A549 (cell line): ENCODE results near the gene PLEKHB1. TPM values are rescaled to one million over a fixed set of nuclear protein-coding genes. Genes with fewer than 3 reads are reported as not detected.

Experiments
- ATAC-seq, 2 experiments: fragments of 200-7000 bp in 1 of 2; fragments of >200 bp in 1 of 2; cut with Nextera tagmentation in 1 of 2; cut with Tn5 transposase in 1 of 2; 3 replicates each; pipeline versions ENCODE4 v1.8.0 to v1.9.1; 2018 to 2020; ENCODE audit warnings: mild to moderate bottlenecking in 1 of 2, moderate library complexity in 1 of 2
- CTCF ChIA-PET: fragments of 300-600 bp; sonication (Branson Sonifier 250); formaldehyde crosslinking; extraction: SDS; loops from one replicate; lab custom pipeline; 2021; ENCODE audit warnings: antibody characterized with exemption, inconsistent platforms; lab: Yijun Ruan, JAX
- POLR2A ChIA-PET: fragments of 350-600 bp; formaldehyde crosslinking; extraction: SDS; loops from one replicate; lab custom pipeline; 2021; ENCODE audit warnings: antibody characterized with exemption, inconsistent platforms; lab: Yijun Ruan, JAX
- DNase-seq, 2 experiments: peaks; one replicate each; pipeline versions ENCODE4 v3.0.0 to v3.0.0-alpha.2; 2011 to 2016; ENCODE audit warnings: low read depth in 1 of 2, low spot score in 1 of 2
- FAIRE-seq: peaks from 2 replicates; lab custom pipeline; 2011; peaks lifted over from hg19 to GRCh38; lab: Jason Lieb, UNC
- H3K27ac ChIP-seq, 2 experiments: fragments of >200 bp; sonication (Bioruptor Twin); formaldehyde crosslinking; 3 replicates each; pipeline ENCODE4 v1.5.1; 2016 to 2017
- H3K4me1 ChIP-seq: fragments of >200 bp; sonication (Bioruptor Twin); formaldehyde crosslinking; 3 replicates; pipeline ENCODE4 v1.6.1; 2016
- H3K4me2 ChIP-seq: fragments of >200 bp; sonication (Bioruptor Twin); formaldehyde crosslinking; 3 replicates; pipeline ENCODE4 v1.6.1; 2016
- H3K4me3 ChIP-seq: fragments of >200 bp; sonication (Bioruptor Twin); formaldehyde crosslinking; 3 replicates; pipeline ENCODE4 v1.5.1; 2016
- H3K9me3 ChIP-seq: fragments of >200 bp; sonication (Bioruptor Twin); formaldehyde crosslinking; 3 replicates; pipeline ENCODE4 v1.6.1; 2016
- CBX2 ChIP-seq: fragments of 200-600 bp; sonication (generic); IDR thresholded peaks from 2 replicates; pipeline ENCODE4 v1.6.1; 2016; ENCODE audit warnings: low read depth, mild to moderate bottlenecking, borderline replicate concordance
- CEBPB ChIP-seq, 2 experiments: fragments of >200 bp in 1 of 2; sonication (Bioruptor Twin) in 1 of 2; formaldehyde crosslinking in 1 of 2; IDR thresholded peaks; 2 replicates each; pipeline ENCODE4 v1.6.1; 2012 to 2016
- CHD2 ChIP-seq: fragments of 150-350 bp; IDR thresholded peaks from 2 replicates; pipeline ENCODE4 v1.6.1; 2014; ENCODE audit warnings: low read length; ENCODE audit not compliant: partially characterized antibody
- EHF ChIP-seq: fragments of 250-450 bp; sonication (Bioruptor Pico); IDR thresholded peaks from 2 replicates; pipeline ENCODE4 v1.5.0; 2020; ENCODE audit warnings: mild to moderate bottlenecking
- FOSL2 ChIP-seq, 2 experiments: fragments of 450-650 bp in 1 of 2; fragments of >200 bp in 1 of 2; sonication (Bioruptor Twin) in 1 of 2; formaldehyde crosslinking; IDR thresholded peaks; 2 replicates each; pipeline versions ENCODE4 v1.5.0 to v1.6.1; 2016 to 2020; ENCODE audit warnings: mild to moderate bottlenecking in 1 of 2, moderate library complexity in 1 of 2
- HOXA7 ChIP-seq: fragments of 250-450 bp; sonication (Bioruptor Pico); IDR thresholded peaks from 2 replicates; pipeline ENCODE4 v1.5.0; 2020; ENCODE audit warnings: mild to moderate bottlenecking, moderate library complexity
- HOXB13 ChIP-seq: fragments of 250-450 bp; sonication (Bioruptor Pico); IDR thresholded peaks from 2 replicates; pipeline ENCODE4 v1.5.0; 2020; ENCODE audit warnings: low read depth, mild to moderate bottlenecking, moderate library complexity
- JUN ChIP-seq, 2 experiments: fragments of >200 bp; sonication (Bioruptor Twin); formaldehyde crosslinking; IDR thresholded peaks; 2 replicates in 1 of 2; 3 replicates in 1 of 2; pipeline ENCODE4 v1.6.1; 2016 to 2017
- KDM5A ChIP-seq: fragments of 200-600 bp; sonication (generic); IDR thresholded peaks from 2 replicates; pipeline ENCODE4 v1.6.1; 2016; ENCODE audit warnings: antibody characterized with exemption, mild to moderate bottlenecking
- MAZ ChIP-seq: fragments of 150-350 bp; IDR thresholded peaks from 2 replicates; pipeline ENCODE4 v1.6.1; 2014; ENCODE audit warnings: antibody characterized with exemption, low read depth, low read length, borderline replicate concordance
- MYC ChIP-seq: IDR thresholded peaks from 2 replicates; pipeline ENCODE4 v1.6.1; 2012; ENCODE audit warnings: mild to moderate bottlenecking, inconsistent platforms, low read length, improper control_type of control experiment, borderline replicate concordance
- NFE2L2 ChIP-seq: fragments of 150-350 bp; conservative IDR thresholded peaks from 2 replicates; pipeline ENCODE4 v1.6.1; 2014; ENCODE audit warnings: low read length
- PHF8 ChIP-seq: fragments of 200-600 bp; sonication (generic); IDR thresholded peaks from 2 replicates; pipeline ENCODE4 v1.6.1; 2016; ENCODE audit warnings: low read depth, mild to moderate bottlenecking, antibody characterized with exemption, moderate library complexity, borderline replicate concordance
- RAD21 ChIP-seq, 2 experiments: fragments of >200 bp in 1 of 2; sonication (Bioruptor Twin) in 1 of 2; formaldehyde crosslinking in 1 of 2; IDR thresholded peaks in 1 of 2; conservative IDR thresholded peaks in 1 of 2; 2 replicates in 1 of 2; 3 replicates in 1 of 2; pipeline ENCODE4 v1.6.1; 2012 to 2018; ENCODE audit warnings: inconsistent platforms in 1 of 2
- RARB ChIP-seq: fragments of 250-450 bp; sonication (Bioruptor Pico); IDR thresholded peaks from 2 replicates; pipeline ENCODE4 v1.8.0; 2021; ENCODE audit warnings: mild to moderate bottlenecking, moderate library complexity
- RCOR1 ChIP-seq: fragments of 150-350 bp; IDR thresholded peaks from 2 replicates; pipeline ENCODE4 v1.6.1; 2014; ENCODE audit warnings: antibody characterized with exemption, low read length, low read depth
- RNF2 ChIP-seq: fragments of 200-600 bp; sonication (generic); IDR thresholded peaks from 2 replicates; pipeline ENCODE4 v1.6.1; 2016; ENCODE audit warnings: low read depth, mild to moderate bottlenecking, antibody characterized with exemption, moderate library complexity, borderline replicate concordance
- SMC3 ChIP-seq: fragments of >200 bp; sonication (Bioruptor Twin); formaldehyde crosslinking; IDR thresholded peaks from 3 replicates; pipeline ENCODE4 v1.6.1; 2018; ENCODE audit warnings: inconsistent platforms
- TFCP2L1 ChIP-seq: fragments of 250-450 bp; sonication (Bioruptor Pico); IDR thresholded peaks from 2 replicates; pipeline ENCODE4 v1.5.0; 2021; ENCODE audit warnings: mild to moderate bottlenecking
- ZFP36 ChIP-seq: fragments of 450-650 bp; IDR thresholded peaks from 2 replicates; pipeline ENCODE4 v1.6.1; 2014; ENCODE audit warnings: borderline replicate concordance; ENCODE audit not compliant: partially characterized antibody
- WGBS: methylation state at CpG from one replicate; pipeline ENCODE4 v1.1.6; 2017; ENCODE audit errors: missing lambda C conversion rate; 5-methylcytosine and 5-hydroxymethylcytosine counted together
- polyA plus RNA-seq, 4 experiments: library from polyadenylated mRNA; depleted of rRNA in 3 of 4; stranded (reverse); fragments of >200 nt; fragmentation: RNase III in 1 of 4; extraction: RNeasy Plus Mini Kit Qiagen cat#74134 plus additional on column Dnase treatment in 1 of 4; gene quantifications; 2 replicates in 3 of 4; 3 replicates in 1 of 4; pipeline ENCODE4 v1.2.3, GENCODE V29; 2011 to 2017
- TF ChIP-seq, protein P1 (sequence below): fragments of 200-600 bp; sonication (generic); IDR thresholded peaks from 2 replicates; pipeline ENCODE4 v1.6.1; 2016; ENCODE audit warnings: antibody characterized with exemption, mild to moderate bottlenecking, moderate library complexity
- TF ChIP-seq, protein P2 (sequence below): fragments of 150-350 bp; IDR thresholded peaks from 2 replicates; pipeline ENCODE4 v1.6.1; 2014; ENCODE audit warnings: low read depth, mild to moderate bottlenecking, low read length
- TF ChIP-seq, protein P3 (sequence below): IDR thresholded peaks from 2 replicates; pipeline ENCODE4 v1.6.1; 2012
- TF ChIP-seq, protein P4 (sequence below): fragments of >200 bp; sonication (Bioruptor Twin); formaldehyde crosslinking; IDR thresholded peaks from 3 replicates; pipeline ENCODE4 v1.5.1; 2016

Gene PLEKHB1
- polyA plus RNA-seq, 2 of the 4 experiments (the other 2 are of a cell fraction), result 0.97 to 1.1 TPM

DNA sequence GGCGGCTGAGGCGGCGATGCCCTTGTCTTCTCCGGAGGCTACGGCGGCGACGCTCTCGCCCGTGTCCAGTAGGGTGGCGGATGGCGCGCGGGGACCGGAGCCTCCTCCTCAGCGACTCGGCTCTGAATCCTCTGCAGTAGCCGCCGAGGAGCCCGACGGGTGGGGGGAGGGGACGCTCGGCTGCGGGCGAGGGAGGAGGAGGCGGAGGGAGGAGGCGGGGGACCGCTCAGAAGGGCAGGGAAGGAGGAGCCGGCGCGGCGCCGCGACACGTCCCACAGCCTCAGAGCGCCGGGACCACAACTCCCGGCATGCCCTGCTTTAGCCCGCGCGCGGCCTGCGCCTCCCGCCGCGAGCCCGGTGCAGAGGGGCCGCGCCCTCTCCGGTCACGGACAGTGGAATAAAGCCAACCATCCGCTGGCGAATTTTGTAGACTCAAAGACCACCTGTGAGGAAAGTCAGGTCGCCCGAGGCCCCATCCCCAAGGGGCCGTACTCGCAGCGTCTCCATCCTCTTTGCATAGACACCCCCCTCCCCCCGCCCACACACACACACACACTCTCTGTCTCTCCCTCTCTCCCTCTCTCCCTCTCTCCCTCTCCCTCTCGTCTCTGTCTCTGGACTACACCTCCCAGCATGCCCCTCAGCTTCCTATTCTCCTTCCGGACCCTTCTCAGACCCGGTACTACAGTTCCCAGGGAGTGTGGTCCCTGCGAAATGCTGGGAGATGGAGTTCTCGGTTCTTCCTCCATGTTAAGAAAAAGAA is 48.2 kb upstream of the PLEKHB1 start, which contains the start of gene FAM168A (continued):
- TF ChIP-seq HOXB13 (CRISPR knock-in tag), result no peak
- no peak for TF ChIP-seq MAZ
- TF ChIP-seq, protein P1, sequence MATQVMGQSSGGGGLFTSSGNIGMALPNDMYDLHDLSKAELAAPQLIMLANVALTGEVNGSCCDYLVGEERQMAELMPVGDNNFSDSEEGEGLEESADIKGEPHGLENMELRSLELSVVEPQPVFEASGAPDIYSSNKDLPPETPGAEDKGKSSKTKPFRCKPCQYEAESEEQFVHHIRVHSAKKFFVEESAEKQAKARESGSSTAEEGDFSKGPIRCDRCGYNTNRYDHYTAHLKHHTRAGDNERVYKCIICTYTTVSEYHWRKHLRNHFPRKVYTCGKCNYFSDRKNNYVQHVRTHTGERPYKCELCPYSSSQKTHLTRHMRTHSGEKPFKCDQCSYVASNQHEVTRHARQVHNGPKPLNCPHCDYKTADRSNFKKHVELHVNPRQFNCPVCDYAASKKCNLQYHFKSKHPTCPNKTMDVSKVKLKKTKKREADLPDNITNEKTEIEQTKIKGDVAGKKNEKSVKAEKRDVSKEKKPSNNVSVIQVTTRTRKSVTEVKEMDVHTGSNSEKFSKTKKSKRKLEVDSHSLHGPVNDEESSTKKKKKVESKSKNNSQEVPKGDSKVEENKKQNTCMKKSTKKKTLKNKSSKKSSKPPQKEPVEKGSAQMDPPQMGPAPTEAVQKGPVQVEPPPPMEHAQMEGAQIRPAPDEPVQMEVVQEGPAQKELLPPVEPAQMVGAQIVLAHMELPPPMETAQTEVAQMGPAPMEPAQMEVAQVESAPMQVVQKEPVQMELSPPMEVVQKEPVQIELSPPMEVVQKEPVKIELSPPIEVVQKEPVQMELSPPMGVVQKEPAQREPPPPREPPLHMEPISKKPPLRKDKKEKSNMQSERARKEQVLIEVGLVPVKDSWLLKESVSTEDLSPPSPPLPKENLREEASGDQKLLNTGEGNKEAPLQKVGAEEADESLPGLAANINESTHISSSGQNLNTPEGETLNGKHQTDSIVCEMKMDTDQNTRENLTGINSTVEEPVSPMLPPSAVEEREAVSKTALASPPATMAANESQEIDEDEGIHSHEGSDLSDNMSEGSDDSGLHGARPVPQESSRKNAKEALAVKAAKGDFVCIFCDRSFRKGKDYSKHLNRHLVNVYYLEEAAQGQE, result no peak

DNA sequence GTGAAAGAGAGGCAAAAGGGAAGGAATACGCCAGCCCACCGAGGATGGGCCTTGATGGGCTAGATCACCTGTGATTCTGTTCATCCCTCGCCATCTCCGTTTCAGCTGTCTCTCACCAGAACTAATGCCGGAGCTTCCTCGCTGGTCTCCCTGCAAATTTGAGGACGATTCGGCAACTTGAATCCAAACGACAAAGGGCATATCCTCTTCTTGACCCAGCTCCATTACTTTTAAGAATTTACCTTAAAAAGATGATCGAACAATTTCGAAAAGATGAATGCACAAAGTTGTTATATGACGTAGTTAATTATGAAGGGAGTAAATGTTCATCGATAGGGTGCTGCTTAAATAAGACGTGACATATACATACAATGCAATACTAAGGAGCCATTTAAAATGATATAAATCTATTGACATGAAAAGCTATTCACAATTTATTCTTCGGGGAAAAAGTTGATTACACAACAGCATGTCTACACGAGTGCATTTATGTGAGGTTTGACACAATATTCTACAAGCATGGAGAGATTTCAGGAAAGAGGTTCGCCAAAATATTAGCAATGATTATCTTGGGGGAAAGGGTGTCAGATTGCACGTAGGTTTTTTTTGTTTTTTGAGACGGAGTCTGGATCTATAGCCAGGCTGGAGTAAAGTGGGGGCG is 47.5 kb upstream of the PLEKHB1 start:
- ATAC-seq, result no peak
- TF ChIP-seq CEBPB (IDR thresholded peaks at IDR 0.05) (0 out of 4 replicates have a peak, but pooled peaks of 1 of the 2 experiments have one; percentile 14), EHF (no peak), RNF2 (no peak), KDM5A (0 out of 2 replicates have a peak, but pooled peaks have one; percentile 24), PHF8 (peak; percentile 70), JUN (IDR thresholded peaks at IDR 0.05) (no peak)
- TF ChIP-seq, all 56 proteins: peak for 3
- Histone ChIP-seq H3K27ac (peak overlapping the region; percentile 90 to 99), H3K4me3 (peak overlapping the region; percentile 86), H3K4me1 (peaks cover 22% of the 10 kb centered on the region; the same call in 2 of the 3 replicates), H3K4me2 (peak overlapping the region; percentile 75), H3K9me3 (no peaks in the 10 kb centered on the region)
- no peak for DNase-seq
- CTCF ChIA-PET, result interaction anchor here (0.7 to 1.5 kb wide), 3 partner anchors 22 to 120 kb away, joined by 3 to 6 read pairs (median 5); no protein-coding TSS in a partner anchor
- POLR2A ChIA-PET, result interaction anchor here (0.5 to 2.1 kb wide), 6 partner anchors 9 to 290 kb away, joined by 3 to 9 read pairs (median 4); no protein-coding TSS in a partner anchor
- FAIRE-seq, result no peak
- WGBS, result 14% methylated on average over 20 of the region's 20 CpGs

DNA sequence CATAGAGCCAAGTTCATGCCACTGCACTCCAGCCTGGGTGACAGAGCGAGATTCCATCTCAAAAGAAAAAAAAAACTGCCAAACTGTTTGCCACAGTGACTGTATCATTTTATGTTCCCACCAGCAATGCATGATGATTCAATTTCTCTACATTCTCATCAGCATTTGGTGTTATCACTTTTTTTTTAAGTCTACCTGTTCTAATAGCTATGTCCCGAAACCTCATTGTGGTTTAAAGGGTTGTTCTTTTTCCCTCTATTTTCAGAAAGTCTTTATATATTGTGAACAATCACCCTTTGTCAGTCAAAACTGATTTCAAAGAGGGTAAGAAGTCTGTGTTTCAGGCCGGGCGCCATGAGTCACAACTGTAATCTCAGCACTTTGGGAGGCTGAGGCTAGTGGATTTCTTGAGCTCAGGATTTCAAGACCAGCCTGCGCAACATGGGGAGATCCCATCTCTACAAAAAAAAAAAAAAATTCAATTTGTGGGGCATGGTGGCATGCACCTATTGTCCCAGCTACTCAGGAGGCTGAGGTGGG is 33.7 kb upstream of the PLEKHB1 start:
- no peak for ATAC-seq
- no peak overlapping the region for H3K4me3 ChIP-seq
- ChIA-PET POLR2A (no interaction called here), CTCF (interaction anchor here (0.6 to 4.4 kb wide), 3 partner anchors 13 to 48 kb away, joined by 3 to 40 read pairs (median 6); no protein-coding TSS in a partner anchor)
- no peak for FAIRE-seq
- H3K9me3 ChIP-seq, result no peaks in the 10 kb centered on the region
- WGBS, result 50% methylated on average over 5 of the region's 5 CpGs
- no peak overlapping the region for H3K27ac ChIP-seq
- no peak for DNase-seq
- no peak overlapping the region for H3K4me2 ChIP-seq
- no peaks in the 10 kb centered on the region for H3K4me1 ChIP-seq
- TF ChIP-seq NFE2L2, result no peak
- TF ChIP-seq RAD21 (conservative IDR thresholded peaks at IDR 0.05 in 1 of 2, IDR thresholded peaks at IDR 0.05 in 1 of 2), result no peak
- TF ChIP-seq, protein P2, sequence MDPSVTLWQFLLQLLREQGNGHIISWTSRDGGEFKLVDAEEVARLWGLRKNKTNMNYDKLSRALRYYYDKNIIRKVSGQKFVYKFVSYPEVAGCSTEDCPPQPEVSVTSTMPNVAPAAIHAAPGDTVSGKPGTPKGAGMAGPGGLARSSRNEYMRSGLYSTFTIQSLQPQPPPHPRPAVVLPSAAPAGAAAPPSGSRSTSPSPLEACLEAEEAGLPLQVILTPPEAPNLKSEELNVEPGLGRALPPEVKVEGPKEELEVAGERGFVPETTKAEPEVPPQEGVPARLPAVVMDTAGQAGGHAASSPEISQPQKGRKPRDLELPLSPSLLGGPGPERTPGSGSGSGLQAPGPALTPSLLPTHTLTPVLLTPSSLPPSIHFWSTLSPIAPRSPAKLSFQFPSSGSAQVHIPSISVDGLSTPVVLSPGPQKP, result no peak
- no peak for TF ChIP-seq RARB (CRISPR knock-in tag)
- TF ChIP-seq, protein P3, sequence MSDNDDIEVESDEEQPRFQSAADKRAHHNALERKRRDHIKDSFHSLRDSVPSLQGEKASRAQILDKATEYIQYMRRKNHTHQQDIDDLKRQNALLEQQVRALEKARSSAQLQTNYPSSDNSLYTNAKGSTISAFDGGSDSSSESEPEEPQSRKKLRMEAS, result no peak
- TF ChIP-seq SMC3, result no peak
- TF ChIP-seq HOXB13 (CRISPR knock-in tag), result no peak
- TF ChIP-seq RCOR1, result no peak
- no peak for TF ChIP-seq CBX2
- TF ChIP-seq ZFP36, result no peak
- TF ChIP-seq MYC, result no peak
- TF ChIP-seq TFCP2L1 (CRISPR knock-in tag), result no peak
- no peak for TF ChIP-seq CHD2
- TF ChIP-seq, protein P4, sequence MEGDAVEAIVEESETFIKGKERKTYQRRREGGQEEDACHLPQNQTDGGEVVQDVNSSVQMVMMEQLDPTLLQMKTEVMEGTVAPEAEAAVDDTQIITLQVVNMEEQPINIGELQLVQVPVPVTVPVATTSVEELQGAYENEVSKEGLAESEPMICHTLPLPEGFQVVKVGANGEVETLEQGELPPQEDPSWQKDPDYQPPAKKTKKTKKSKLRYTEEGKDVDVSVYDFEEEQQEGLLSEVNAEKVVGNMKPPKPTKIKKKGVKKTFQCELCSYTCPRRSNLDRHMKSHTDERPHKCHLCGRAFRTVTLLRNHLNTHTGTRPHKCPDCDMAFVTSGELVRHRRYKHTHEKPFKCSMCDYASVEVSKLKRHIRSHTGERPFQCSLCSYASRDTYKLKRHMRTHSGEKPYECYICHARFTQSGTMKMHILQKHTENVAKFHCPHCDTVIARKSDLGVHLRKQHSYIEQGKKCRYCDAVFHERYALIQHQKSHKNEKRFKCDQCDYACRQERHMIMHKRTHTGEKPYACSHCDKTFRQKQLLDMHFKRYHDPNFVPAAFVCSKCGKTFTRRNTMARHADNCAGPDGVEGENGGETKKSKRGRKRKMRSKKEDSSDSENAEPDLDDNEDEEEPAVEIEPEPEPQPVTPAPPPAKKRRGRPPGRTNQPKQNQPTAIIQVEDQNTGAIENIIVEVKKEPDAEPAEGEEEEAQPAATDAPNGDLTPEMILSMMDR, result no peak
- TF ChIP-seq HOXA7 (CRISPR knock-in tag), result no peak
- TF ChIP-seq FOSL2 (IDR thresholded peaks at IDR 0.05), result no peak
- no peak for TF ChIP-seq FOSL2 (CRISPR knock-in tag; IDR thresholded peaks at IDR 0.05)
